ENCODE measurements around the gene TRPM7. TPM values are rescaled to one million over a fixed set of nuclear protein-coding genes. Genes with fewer than 3 reads are reported as not detected.
A peak's percentile ranks its signal among the peaks of the same experiment; 100 is the strongest.

TRPM7 gene
- total and polyA plus RNA-seq, 2 of the 13 experiments (the other 11 are each of a cell fraction or from before 2014, with no cell fraction given) = 11.0 to 36.0 TPM

- TF ChIP-seq ZHX2 (IDR thresholded peaks at IDR 0.05; ENCODE audit: low read depth) (no peak; the same call in 1 of the 2 replicates), ZHX2 (CRISPR knock-in tag; IDR thresholded peaks at IDR 0.05; ENCODE audit: borderline replicate concordance) (peak; percentile 77), SKIL (CRISPR knock-in tag; IDR thresholded peaks at IDR 0.05; ENCODE audit: borderline replicate concordance) (no peak), RAD21 (CRISPR knock-in tag; IDR thresholded peaks at IDR 0.05) (no peak; the same call in 1 of the 2 replicates), KLF11 (CRISPR knock-in tag; IDR thresholded peaks at IDR 0.05) (no peak; the same call in 1 of the 2 replicates), ZNF501 (CRISPR knock-in tag; IDR thresholded peaks at IDR 0.05) (peak; percentile 73; the same call in 1 of the 2 replicates), PTBP1 (IDR thresholded peaks at IDR 0.05; ENCODE audit: low read depth, low read length, poor library complexity, severe bottlenecking) (no peak), ZNF629 (CRISPR knock-in tag; conservative IDR thresholded peaks at IDR 0.05) (peak; percentile 45; the same call in 1 of the 2 replicates), ZNF747 (CRISPR knock-in tag; IDR thresholded peaks at IDR 0.05; ENCODE audit: borderline replicate concordance) (peak; percentile 58; the same call in 1 of the 2 replicates), MED8 (CRISPR knock-in tag; IDR thresholded peaks at IDR 0.05; ENCODE audit: insufficient replicate concordance) (peak; percentile 58), ZNF350 (CRISPR knock-in tag; IDR thresholded peaks at IDR 0.05; ENCODE audit: borderline replicate concordance, low read depth) (peak; percentile 24; the same call in 1 of the 2 replicates), ZNF766 (CRISPR knock-in tag; IDR thresholded peaks at IDR 0.05; ENCODE audit: borderline replicate concordance) (no peak), JARID2 (CRISPR knock-in tag; IDR thresholded peaks at IDR 0.05; ENCODE audit: insufficient replicate concordance) (peak; percentile 38)
- TF ChIP-seq, protein P1, sequence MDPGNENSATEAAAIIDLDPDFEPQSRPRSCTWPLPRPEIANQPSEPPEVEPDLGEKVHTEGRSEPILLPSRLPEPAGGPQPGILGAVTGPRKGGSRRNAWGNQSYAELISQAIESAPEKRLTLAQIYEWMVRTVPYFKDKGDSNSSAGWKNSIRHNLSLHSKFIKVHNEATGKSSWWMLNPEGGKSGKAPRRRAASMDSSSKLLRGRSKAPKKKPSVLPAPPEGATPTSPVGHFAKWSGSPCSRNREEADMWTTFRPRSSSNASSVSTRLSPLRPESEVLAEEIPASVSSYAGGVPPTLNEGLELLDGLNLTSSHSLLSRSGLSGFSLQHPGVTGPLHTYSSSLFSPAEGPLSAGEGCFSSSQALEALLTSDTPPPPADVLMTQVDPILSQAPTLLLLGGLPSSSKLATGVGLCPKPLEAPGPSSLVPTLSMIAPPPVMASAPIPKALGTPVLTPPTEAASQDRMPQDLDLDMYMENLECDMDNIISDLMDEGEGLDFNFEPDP (CRISPR knock-in tag; conservative IDR thresholded peaks at IDR 0.05) = no peak
- TF ChIP-seq, protein P2, sequence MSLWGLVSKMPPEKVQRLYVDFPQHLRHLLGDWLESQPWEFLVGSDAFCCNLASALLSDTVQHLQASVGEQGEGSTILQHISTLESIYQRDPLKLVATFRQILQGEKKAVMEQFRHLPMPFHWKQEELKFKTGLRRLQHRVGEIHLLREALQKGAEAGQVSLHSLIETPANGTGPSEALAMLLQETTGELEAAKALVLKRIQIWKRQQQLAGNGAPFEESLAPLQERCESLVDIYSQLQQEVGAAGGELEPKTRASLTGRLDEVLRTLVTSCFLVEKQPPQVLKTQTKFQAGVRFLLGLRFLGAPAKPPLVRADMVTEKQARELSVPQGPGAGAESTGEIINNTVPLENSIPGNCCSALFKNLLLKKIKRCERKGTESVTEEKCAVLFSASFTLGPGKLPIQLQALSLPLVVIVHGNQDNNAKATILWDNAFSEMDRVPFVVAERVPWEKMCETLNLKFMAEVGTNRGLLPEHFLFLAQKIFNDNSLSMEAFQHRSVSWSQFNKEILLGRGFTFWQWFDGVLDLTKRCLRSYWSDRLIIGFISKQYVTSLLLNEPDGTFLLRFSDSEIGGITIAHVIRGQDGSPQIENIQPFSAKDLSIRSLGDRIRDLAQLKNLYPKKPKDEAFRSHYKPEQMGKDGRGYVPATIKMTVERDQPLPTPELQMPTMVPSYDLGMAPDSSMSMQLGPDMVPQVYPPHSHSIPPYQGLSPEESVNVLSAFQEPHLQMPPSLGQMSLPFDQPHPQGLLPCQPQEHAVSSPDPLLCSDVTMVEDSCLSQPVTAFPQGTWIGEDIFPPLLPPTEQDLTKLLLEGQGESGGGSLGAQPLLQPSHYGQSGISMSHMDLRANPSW (CRISPR knock-in tag; IDR thresholded peaks at IDR 0.05; ENCODE audit: borderline replicate concordance) = no peak
Measured at GRCh38 chr15:50686469-50687301, at the start of gene TRPM7 (continued).
